HCT116 (cell line): ENCODE results near the gene MRPL20.

ENCODE experiments used
- CBX3 ChIP-seq: IDR thresholded peaks from 2 replicates; pipeline ENCODE4 v1.6.1; 2012; ENCODE audit warnings: low read depth
- CEBPB ChIP-seq: IDR thresholded peaks from 2 replicates; pipeline ENCODE4 v1.6.1; 2012; ENCODE audit warnings: low read depth
- CTCF ChIP-seq, 3 experiments: fragments of 200-600 bp in 1 of 3; sonication (generic) in 1 of 3; IDR thresholded peaks in 2 of 3; conservative IDR thresholded peaks in 1 of 3; 2 replicates each; pipeline ENCODE4 v1.5.1; 2012 to 2017; ENCODE audit warnings: low read depth in 2 of 3, low read length in 2 of 3, antibody characterized with exemption in 1 of 3, borderline replicate concordance in 1 of 3, control low read depth in 1 of 3, mild to moderate bottlenecking in 1 of 3, mixed read lengths in 1 of 3, mixed run types in 1 of 3, moderate library complexity in 1 of 3; ENCODE audit not compliant: insufficient read depth in 1 of 3
- EZH2 ChIP-seq: fragments of 200-600 bp; sonication (generic); IDR thresholded peaks from 2 replicates; pipeline ENCODE4 v1.6.1; 2017; ENCODE audit warnings: antibody characterized with exemption, mixed run types
- POLR2A ChIP-seq: IDR thresholded peaks from 2 replicates; pipeline ENCODE4 v1.7.0; 2011; ENCODE audit warnings: borderline replicate concordance; ENCODE audit not compliant: insufficient read depth, insufficient read length; ENCODE audit errors: extremely low read depth
- POLR2AphosphoS5 ChIP-seq: IDR thresholded peaks from 2 replicates; pipeline ENCODE4 v1.6.1; 2011; ENCODE audit warnings: mild to moderate bottlenecking, low read depth, low read length, moderate library complexity
- RAD21 ChIP-seq: IDR thresholded peaks from 2 replicates; pipeline ENCODE4 v1.6.1; 2012; ENCODE audit warnings: low read depth, mild to moderate bottlenecking
- YY1 ChIP-seq: IDR thresholded peaks from 2 replicates; pipeline ENCODE4 v1.6.1; 2011; ENCODE audit warnings: low read length, low read depth, moderate library complexity, mild to moderate bottlenecking; ENCODE audit not compliant: insufficient replicate concordance; ENCODE audit errors: extremely low read depth
- ZFX ChIP-seq: fragments of 450-650 bp; IDR thresholded peaks from 2 replicates; pipeline ENCODE4 v1.6.1; 2017
- TF ChIP-seq, protein P1 (sequence below): IDR thresholded peaks from 2 replicates; pipeline ENCODE4 v1.6.1; 2012; ENCODE audit warnings: low read depth

DNA sequence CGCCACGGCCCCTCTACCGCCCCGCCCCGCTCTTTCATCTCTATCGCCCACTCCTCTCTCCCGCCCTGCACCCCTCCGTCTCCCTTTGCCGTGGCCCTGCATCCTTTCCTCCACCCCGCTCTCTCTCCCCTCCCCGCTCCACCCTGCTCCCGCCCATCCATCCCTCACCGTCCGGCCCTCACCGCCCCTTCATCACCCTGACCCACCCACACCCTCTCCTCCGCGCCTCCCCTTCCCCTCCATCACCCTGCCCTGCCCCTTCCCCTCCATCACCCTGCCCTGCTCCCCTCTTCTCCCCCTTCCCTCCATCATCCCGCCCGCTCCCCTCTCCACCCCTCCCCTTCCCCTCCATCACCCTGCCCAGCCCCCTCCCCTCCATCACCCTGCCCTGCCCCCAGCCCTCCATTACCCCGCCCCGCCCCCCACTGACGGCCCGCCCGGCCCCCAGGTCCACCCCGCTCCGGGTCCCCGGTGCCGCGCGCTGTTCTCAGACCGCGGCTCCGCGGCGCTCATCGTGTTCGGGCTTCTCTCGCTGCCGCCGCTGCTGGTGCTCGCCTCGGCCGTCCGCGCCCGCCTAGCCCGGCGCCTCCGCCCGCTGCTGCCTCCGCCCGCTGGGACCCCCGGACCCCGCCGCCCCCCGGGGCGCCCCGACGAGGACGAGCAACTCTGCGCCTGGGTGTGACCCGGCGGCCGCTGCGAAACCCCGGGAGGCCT lies 20.2 kb upstream of the MRPL20 start:
- TF ChIP-seq EZH2 (no peak), CEBPB (no peak), CTCF (IDR thresholded peaks at IDR 0.05 in 2 of 3, conservative IDR thresholded peaks at IDR 0.05 in 1 of 3; ENCODE audit: borderline replicate concordance in 1 of 3, insufficient read depth in 1 of 3, low read depth in 2 of 3, low read length in 2 of 3) (no peak), POLR2AphosphoS5 (no peak), CBX3 (no peak), RAD21 (no peak), POLR2A (no peak), ZFX (no peak), YY1 (no peak)
- TF ChIP-seq, protein P1, sequence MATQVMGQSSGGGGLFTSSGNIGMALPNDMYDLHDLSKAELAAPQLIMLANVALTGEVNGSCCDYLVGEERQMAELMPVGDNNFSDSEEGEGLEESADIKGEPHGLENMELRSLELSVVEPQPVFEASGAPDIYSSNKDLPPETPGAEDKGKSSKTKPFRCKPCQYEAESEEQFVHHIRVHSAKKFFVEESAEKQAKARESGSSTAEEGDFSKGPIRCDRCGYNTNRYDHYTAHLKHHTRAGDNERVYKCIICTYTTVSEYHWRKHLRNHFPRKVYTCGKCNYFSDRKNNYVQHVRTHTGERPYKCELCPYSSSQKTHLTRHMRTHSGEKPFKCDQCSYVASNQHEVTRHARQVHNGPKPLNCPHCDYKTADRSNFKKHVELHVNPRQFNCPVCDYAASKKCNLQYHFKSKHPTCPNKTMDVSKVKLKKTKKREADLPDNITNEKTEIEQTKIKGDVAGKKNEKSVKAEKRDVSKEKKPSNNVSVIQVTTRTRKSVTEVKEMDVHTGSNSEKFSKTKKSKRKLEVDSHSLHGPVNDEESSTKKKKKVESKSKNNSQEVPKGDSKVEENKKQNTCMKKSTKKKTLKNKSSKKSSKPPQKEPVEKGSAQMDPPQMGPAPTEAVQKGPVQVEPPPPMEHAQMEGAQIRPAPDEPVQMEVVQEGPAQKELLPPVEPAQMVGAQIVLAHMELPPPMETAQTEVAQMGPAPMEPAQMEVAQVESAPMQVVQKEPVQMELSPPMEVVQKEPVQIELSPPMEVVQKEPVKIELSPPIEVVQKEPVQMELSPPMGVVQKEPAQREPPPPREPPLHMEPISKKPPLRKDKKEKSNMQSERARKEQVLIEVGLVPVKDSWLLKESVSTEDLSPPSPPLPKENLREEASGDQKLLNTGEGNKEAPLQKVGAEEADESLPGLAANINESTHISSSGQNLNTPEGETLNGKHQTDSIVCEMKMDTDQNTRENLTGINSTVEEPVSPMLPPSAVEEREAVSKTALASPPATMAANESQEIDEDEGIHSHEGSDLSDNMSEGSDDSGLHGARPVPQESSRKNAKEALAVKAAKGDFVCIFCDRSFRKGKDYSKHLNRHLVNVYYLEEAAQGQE, result no peak
